ENCODE results near the gene FAHD2B.
"Not testable (repeated sequence)": the region's sequence is repeated elsewhere in the genome, so short reads cannot be mapped to it uniquely, and the experiment has no call there.

The FAHD2B gene

DNA sequence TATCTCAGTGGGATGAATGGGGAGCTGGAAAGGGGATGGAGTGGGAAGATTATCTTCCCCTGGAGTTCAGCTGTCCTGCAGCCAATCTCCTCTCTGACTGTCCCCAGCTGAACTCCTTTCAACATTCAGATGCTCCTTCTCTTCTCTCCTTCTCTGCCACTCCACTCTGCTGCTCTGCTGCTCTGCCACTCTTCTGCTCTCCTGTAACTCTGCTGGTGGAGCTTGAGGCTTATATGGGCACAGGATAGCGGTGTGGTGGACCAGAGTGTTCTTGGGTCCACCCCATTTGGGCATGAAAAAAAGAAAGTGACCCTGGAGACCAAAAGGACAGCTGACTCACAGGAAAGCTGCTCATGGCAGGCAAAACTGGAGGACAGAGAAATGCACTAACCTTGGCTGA, 26.6 kb downstream of the FAHD2B start:
- TF ChIP-seq Cebpa-rat (IDR thresholded peaks at IDR 0.05) = no peak
- Histone ChIP-seq H3K4me1 (peaks cover 0 to 11% (median 0%) of the 10 kb centered on the region in 10 experiments; a peak in 7 of 20 replicates), H3K9ac (no peak overlapping the region), H4K20me1 (no peaks in the 10 kb centered on the region), H3K27ac (no peak overlapping the region), H3K9me3 (replicated peaks in 1 of 11) (peaks cover 0 to 11% (median 9%) of the 10 kb centered on the region in 11 experiments; a peak in 11 of 22 replicates), H3K27me3 (no peaks in the 10 kb centered on the region), H3K4me2 (peak overlapping the region in 5 of 11 experiments; percentile 1 to 32 (median 30); a peak in 2 of 22 replicates), H3K36me3 (no peaks in the 10 kb centered on the region), H3K4me3 (no peak overlapping the region)

DNA sequence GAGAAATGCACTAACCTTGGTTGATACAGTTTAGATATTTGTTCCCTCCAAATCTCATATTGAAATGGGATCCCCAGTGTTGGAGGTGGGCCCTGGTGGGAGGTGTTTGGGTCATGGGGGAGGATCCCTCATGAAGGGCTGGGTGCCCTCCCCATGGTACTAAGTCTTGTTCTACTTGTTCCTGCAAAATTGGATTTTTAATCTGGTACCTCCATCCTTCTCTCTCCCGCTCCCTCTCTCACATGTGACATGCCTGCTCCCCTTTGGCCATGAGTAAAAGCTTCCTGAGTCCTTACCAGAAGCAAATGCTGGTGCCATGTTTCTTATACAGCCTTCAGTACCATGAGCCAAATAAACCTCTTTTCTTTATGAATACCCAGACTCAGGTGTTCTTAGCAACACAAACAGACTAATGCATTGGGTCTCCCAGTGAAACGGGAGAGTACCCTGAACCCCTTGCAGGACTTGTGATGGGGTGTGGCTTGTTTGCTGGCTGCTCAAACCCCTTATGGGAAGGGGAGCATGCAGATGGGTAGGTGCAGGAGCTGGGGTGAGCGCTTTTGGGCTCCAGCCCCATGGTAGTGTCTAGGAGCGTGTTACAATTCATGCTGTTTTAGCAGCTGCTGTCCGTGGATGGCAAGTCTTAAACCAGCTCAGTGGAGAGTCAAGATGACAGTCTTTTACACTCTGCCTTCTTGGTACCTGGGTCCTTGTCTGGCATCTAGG, 27.2 kb downstream of the FAHD2B start:
- H3K9me3 ChIP-seq (replicated peaks in 1 of 11) = peaks cover 0 to 11% (median 9%) of the 10 kb centered on the region in 11 experiments; a peak in 11 of 22 replicates
- TF ChIP-seq Cebpa-rat (IDR thresholded peaks at IDR 0.05) = no peak
- no peak overlapping the region for H3K9ac ChIP-seq
- H3K27me3 ChIP-seq = no peaks in the 10 kb centered on the region
- no peaks in the 10 kb centered on the region for H3K36me3 ChIP-seq
- H3K4me2 ChIP-seq = no peak overlapping the region
- H4K20me1 ChIP-seq = no peaks in the 10 kb centered on the region
- peaks cover 0 to 11% (median 0%) of the 10 kb centered on the region in 10 experiments; a peak in 7 of 20 replicates for H3K4me1 ChIP-seq
- no peak overlapping the region for H3K4me3 ChIP-seq
- no peak overlapping the region for H3K27ac ChIP-seq

DNA sequence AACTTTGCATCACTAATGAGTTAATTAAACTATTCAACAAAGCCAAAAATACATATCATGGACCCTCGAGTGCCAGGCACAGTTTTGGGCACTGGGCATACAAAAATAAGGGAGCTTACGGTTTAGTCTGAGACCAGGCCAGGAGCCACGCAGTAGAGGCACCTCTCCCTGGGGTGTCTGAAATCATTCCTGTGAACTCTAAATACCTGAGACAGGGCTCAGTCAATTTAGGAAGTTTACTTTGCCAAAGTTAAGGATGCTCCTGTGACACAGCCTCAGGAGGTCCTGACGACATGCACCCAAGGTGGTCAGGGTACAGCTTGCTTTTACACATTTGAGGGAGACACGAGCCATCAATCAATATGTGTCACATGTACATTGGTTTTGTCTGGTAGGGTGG, 28.7 kb downstream of the FAHD2B start:
- Histone ChIP-seq H3K4me1 (peaks cover 0 to 11% (median 0%) of the 10 kb centered on the region in 10 experiments; a peak in 7 of 20 replicates), H3K9me3 (replicated peaks in 1 of 11) (peaks cover 0 to 11% (median 9%) of the 10 kb centered on the region in 11 experiments; a peak in 11 of 22 replicates)
- not testable (repeated sequence) for H3K4me2 ChIP-seq, H3K36me3 ChIP-seq, H3K27me3 ChIP-seq, H3K27ac ChIP-seq, H3K9ac ChIP-seq, H4K20me1 ChIP-seq, H3K4me3 ChIP-seq

DNA sequence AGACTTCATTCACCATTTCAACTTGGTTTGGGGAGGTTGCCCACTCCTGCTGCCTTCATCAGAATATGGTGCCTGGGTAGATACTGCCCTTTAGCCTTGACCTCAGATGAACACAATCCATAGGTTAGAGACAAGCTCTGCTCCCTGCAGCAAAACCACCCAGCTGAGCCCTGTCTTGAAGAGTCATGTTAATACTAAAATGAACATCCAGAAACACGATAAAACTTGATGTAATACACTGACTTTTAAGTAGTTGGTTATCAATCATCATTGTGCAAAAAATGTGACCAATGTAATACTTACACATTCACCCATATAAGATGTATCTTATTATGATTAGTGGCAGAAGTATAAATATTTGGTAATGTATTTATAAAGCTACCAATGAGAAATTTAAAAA, 32.7 kb downstream of the FAHD2B start:
- not testable (repeated sequence) for H3K27ac ChIP-seq; H3K9ac ChIP-seq; H3K4me1 ChIP-seq; H3K36me3 ChIP-seq; H3K27me3 ChIP-seq; H4K20me1 ChIP-seq; H3K9me3 ChIP-seq (replicated peaks in 1 of 11); H3K4me3 ChIP-seq; H3K4me2 ChIP-seq

DNA sequence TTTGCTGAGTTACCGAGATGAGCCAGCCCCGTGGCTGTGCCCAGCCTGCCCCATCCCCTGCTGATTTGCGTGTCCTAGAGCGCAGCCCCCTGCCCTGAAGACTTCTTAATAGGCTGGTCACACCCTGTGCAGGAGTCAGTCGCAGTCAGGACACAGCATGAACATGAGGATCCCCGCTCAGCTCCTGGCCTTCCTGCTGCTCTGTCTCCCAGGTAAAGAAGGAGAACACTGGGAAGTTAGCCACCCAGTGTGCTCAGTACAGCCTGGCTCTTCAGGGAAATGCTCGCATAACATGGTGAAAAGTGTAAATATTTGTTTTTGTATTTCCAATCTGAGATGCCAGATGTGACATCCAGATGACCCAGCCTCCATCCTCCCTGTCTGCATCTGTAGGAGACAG, 34.9 kb downstream of the FAHD2B start:
- H3K9me3 ChIP-seq (replicated peaks in 1 of 11); H3K4me3 ChIP-seq; H4K20me1 ChIP-seq; H3K27ac ChIP-seq; H3K9ac ChIP-seq; H3K27me3 ChIP-seq; H3K36me3 ChIP-seq; H3K4me2 ChIP-seq; H3K4me1 ChIP-seq: not testable (repeated sequence)

DNA sequence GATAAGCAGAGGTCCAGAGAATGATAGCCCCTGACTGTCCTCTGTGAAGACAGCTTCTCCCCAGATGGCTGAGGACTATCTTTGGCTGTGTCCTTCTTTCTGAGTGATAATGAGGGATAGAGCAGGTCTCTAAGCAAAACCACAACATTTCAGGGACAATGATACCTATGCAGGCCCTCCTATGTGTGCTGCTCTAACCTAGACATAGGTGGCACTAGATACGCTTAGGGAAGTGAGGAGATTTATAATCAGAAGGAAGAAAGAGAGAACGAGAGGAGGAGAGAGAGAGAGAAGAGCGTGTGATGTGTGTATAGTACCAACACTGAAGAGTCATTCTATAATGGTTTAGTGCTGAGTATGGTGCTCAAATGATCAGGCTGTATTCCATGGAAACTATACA, 38.5 kb downstream of the FAHD2B start:
- not testable (repeated sequence) for H3K9ac ChIP-seq; H3K27ac ChIP-seq; H3K4me3 ChIP-seq; H3K9me3 ChIP-seq (replicated peaks in 1 of 11); H3K36me3 ChIP-seq; H3K27me3 ChIP-seq; H4K20me1 ChIP-seq
- Histone ChIP-seq H3K4me2 (peak overlapping the region in 5 of 11 experiments; percentile 14 to 33 (median 28); a peak in 6 of 22 replicates), H3K4me1 (peaks cover 0 to 11% (median under 1%) of the 10 kb centered on the region in 10 experiments; a peak in 9 of 20 replicates)

DNA sequence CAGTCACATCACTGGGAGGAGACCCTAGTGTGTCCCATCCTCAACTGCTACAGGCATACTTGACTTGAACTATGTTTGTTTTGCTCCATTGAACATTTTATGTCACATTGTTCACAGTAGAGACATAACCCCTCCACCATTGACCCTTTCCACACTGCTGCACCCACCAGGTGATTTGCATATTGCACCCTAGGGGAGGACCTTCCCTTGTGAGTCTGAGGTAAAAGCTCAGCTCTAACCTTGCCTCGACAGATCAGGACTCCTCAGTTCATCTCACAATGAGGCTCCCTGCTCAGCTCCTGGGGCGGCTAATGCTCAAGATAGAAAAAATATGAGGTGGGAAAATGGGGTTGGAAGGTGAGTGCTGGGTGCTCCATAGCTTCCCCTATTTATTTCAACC, 44.6 kb downstream of the FAHD2B start:
- not testable (repeated sequence) for H3K27ac ChIP-seq; H3K4me3 ChIP-seq; H4K20me1 ChIP-seq; H3K36me3 ChIP-seq; H3K9ac ChIP-seq; H3K9me3 ChIP-seq (replicated peaks in 1 of 11); H3K27me3 ChIP-seq
- Histone ChIP-seq H3K4me2 (peak overlapping the region in 6 of 11 experiments; percentile 13 to 62 (median 50); a peak in 10 of 22 replicates), H3K4me1 (peaks cover 6 to 59% (median 40%) of the 10 kb centered on the region in 10 experiments)

DNA sequence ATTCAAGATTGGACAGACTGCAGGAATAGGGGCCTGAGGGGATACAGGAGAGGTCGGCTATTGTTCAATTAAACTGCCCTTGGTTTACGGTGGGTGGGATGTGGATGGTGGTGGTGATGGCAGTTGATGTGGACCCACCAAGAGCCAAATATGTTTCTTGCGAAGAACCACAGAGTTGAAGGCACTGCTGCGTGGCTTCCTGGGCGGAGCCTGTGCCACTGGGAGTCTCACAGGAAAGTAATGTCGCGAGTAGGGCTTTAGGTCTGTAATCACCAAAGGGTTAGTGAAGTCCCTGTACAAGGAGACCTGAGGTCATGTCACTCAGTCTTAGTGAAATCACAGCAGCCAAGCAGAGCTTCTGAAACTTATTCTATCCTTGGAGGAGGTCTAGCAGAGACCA, 46.2 kb downstream of the FAHD2B start:
- H3K9me3 ChIP-seq (replicated peaks in 1 of 11); H3K27me3 ChIP-seq; H4K20me1 ChIP-seq; H3K36me3 ChIP-seq: not testable (repeated sequence)
- Histone ChIP-seq H3K4me1 (peaks cover 6 to 60% (median 40%) of the 10 kb centered on the region in 10 experiments), H3K4me3 (peak overlapping the region in 1 of 10 experiments; percentile 25; a peak in 2 of 20 replicates), H3K9ac (peak overlapping the region in 1 of 11 experiments; percentile 52; a peak in 1 of 22 replicates), H3K4me2 (peak overlapping the region; percentile 32 to 88 (median 73); a peak in 19 of 22 replicates), H3K27ac (peak overlapping the region in 7 of 11 experiments; percentile 40 to 74 (median 59); a peak in 13 of 22 replicates)

DNA sequence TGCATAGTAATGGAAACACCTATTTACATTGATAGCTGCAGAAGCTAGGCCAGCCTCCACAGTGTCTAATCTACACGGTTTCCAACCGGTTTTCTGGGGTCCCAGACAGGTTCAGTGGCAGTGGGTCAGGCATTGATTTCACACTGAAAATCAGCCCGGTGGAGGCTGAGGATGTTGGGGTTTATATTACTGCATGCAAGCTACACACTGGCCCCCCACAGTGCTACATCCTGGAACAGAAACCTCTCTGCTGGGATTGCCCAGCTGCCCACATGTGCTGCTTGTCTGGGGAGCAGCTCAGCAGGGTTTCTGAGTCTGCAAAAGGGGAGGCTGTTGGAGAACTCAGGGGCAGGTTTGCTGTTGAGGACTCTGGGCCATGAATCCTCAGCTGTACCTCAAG, 48.0 kb downstream of the FAHD2B start:
- peak overlapping the region in 4 of 11 experiments; percentile 5 to 64 (median 48); a peak in 6 of 22 replicates for H3K9ac ChIP-seq
- H3K4me2 ChIP-seq = peak overlapping the region in 10 of 11 experiments; percentile 37 to 88 (median 76); a peak in 19 of 22 replicates
- peak overlapping the region in 2 of 10 experiments; percentile 36 to 48; a peak in 4 of 20 replicates for H3K4me3 ChIP-seq
- not testable (repeated sequence) for H3K27me3 ChIP-seq; H4K20me1 ChIP-seq; H3K9me3 ChIP-seq (replicated peaks in 1 of 11); H3K36me3 ChIP-seq
- H3K27ac ChIP-seq = peak overlapping the region in 6 of 11 experiments; percentile 14 to 74 (median 62); a peak in 8 of 22 replicates
- peaks cover 6 to 60% (median 40%) of the 10 kb centered on the region in 10 experiments for H3K4me1 ChIP-seq

DNA sequence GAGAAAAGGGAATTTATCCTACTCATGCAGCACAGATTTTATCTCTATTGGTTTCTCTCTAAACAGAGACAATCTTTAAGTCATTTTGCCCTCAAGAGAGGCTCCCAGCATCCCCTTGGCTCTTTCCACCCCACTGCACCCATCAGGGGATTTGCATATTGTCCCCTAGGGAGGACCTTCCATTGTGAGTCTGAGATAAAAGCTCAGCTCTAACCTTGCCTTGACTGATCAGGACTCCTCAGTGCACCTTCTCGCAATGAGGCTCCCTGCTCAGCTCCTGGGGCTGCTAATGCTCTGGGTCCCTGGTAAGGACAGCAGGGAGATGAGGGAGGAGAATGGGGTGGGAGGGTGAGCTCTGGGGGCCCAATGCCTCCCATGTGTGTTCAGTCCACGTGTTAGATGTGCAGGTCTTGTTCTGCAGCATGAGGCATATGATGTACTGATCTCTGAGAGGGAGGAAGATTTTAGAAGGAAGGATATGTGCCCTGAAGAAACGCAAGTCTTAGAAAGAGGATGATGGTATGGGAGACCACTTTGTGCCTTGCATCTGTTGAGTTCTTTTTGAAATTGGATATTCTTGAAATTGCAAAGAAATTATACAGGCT, 48.7 kb downstream of the FAHD2B start:
- Histone ChIP-seq H3K4me3 (peak overlapping the region in 2 of 10 experiments; percentile 36 to 48; a peak in 4 of 20 replicates), H3K27ac (peak overlapping the region in 4 of 11 experiments; percentile 23 to 74 (median 48); a peak in 4 of 22 replicates), H3K4me1 (peaks cover 6 to 57% (median 40%) of the 10 kb centered on the region in 10 experiments), H3K4me2 (peak overlapping the region in 8 of 11 experiments; percentile 62 to 88 (median 79); a peak in 16 of 22 replicates), H3K9ac (peak overlapping the region in 2 of 11 experiments; percentile 56 to 64; a peak in 3 of 22 replicates)
- H3K36me3 ChIP-seq; H3K9me3 ChIP-seq (replicated peaks in 1 of 11); H3K27me3 ChIP-seq; H4K20me1 ChIP-seq: not testable (repeated sequence)
